ENCODE measurements around the gene TMEM272. TPM values are rescaled to one million over a fixed set of nuclear protein-coding genes. Genes with fewer than 3 reads are reported as not detected.

Gene TMEM272
- total and polyA plus RNA-seq, 2 of the 4 experiments (the other 2 are of a cell fraction) = not detected

GRCh38 chr13:51778392-51778791 lies 66.6 kb downstream of the TMEM272 start:
- H3K27me3 ChIP-seq (ENCODE audit: control insufficient read depth, insufficient read depth, low read length) = peaks cover 9% of the 10 kb centered on the region
- no peak overlapping the region for H4K5ac ChIP-seq (ENCODE audit: low read depth, low read length)
- H3K9ac ChIP-seq (ENCODE audit: low read depth, low read length) = no peak overlapping the region
- no peak overlapping the region for H2AFZ ChIP-seq (replicated peaks; ENCODE audit: low read length, poor library complexity)
- TF ChIP-seq POLR2A (IDR thresholded peaks at IDR 0.05; ENCODE audit: low read depth, low read length) (no peak), CTCF (conservative IDR thresholded peaks at IDR 0.05; ENCODE audit: low read depth, low read length) (no peak), MAZ (IDR thresholded peaks at IDR 0.05; ENCODE audit: borderline replicate concordance, low read depth, low read length) (no peak), CEBPB (IDR thresholded peaks at IDR 0.05; ENCODE audit: low read depth, low read length) (no peak), BHLHE40 (IDR thresholded peaks at IDR 0.05; ENCODE audit: low read depth, low read length) (no peak), FOS (IDR thresholded peaks at IDR 0.05; ENCODE audit: low read depth, low read length) (no peak), MXI1 (IDR thresholded peaks at IDR 0.05; ENCODE audit: borderline replicate concordance, low read depth, low read length) (no peak), MAFK (IDR thresholded peaks at IDR 0.05; ENCODE audit: low read depth, low read length) (no peak), NFE2L2 (IDR thresholded peaks at IDR 0.05; ENCODE audit: low read depth, low read length) (no peak), SMC3 (IDR thresholded peaks at IDR 0.05; ENCODE audit: low read depth, low read length) (no peak)
- H3K36me3 ChIP-seq (ENCODE audit: control insufficient read depth, insufficient read depth, low read length) = no peaks in the 10 kb centered on the region
- DNase-seq (no peak), ATAC-seq (ENCODE audit: low read depth) (no peak)
- no peak overlapping the region for H4K91ac ChIP-seq (ENCODE audit: insufficient read depth, low read depth, low read length)
- ChIA-PET CTCF (no interaction called here), POLR2A (ENCODE audit: unreplicated experiment) (no interaction called here)
- H2BK15ac ChIP-seq (ENCODE audit: low read depth, low read length) = no peak overlapping the region
- H4K8ac ChIP-seq (ENCODE audit: low read depth in 2 of 2, low read length in 2 of 2) = no peak overlapping the region
- H3K56ac ChIP-seq (ENCODE audit: extremely low read depth, insufficient read depth, low read length) = no peak overlapping the region
- no peak overlapping the region for H2AK9ac ChIP-seq (replicated peaks; ENCODE audit: low read depth, low read length, poor library complexity)
- H3K4me3 ChIP-seq (ENCODE audit: insufficient read depth, low read depth, low read length) = no peak overlapping the region
- in situ Hi-C loops (cut with MboI; ENCODE audit: low sequenced_read_pairs) = no loop called here
- H3K18ac ChIP-seq (ENCODE audit: low read depth, low read length) = no peak overlapping the region
- H3K27ac ChIP-seq (ENCODE audit: insufficient read depth, low read length) = no peak overlapping the region
- H3K4me2 ChIP-seq (ENCODE audit: low read depth, low read length) = no peak overlapping the region
- no peaks in the 10 kb centered on the region for H3K4me1 ChIP-seq (ENCODE audit: control insufficient read depth, insufficient read depth, low read length)
- no peaks in the 10 kb centered on the region for H3K79me1 ChIP-seq (ENCODE audit: low read depth in 1 of 2, low read length in 2 of 2)
- no peak overlapping the region for H3K4ac ChIP-seq (ENCODE audit: low read depth, low read length)
- no TSS peak for BruUV-seq (replicated peaks)
- H2BK5ac ChIP-seq (ENCODE audit: low read depth, low read length, poor library complexity, severe bottlenecking) = no peak overlapping the region
- no peak overlapping the region for H2BK120ac ChIP-seq (ENCODE audit: low read depth, low read length)
- dilution Hi-C loops (cut with HindIII; ENCODE audit: low sequenced_read_pairs, unreplicated experiment) = no loop called here
- no CpG with 5 or more reads among the region's 11 CpGs for WGBS, 2 experiments (ENCODE audit: extremely low coverage in 2 of 2, insufficient read length in 1 of 2)
- H4K20me1 ChIP-seq (ENCODE audit: insufficient read depth, low read length) = no peaks in the 10 kb centered on the region
- H2BK20ac ChIP-seq (ENCODE audit: low read depth, low read length) = no peak overlapping the region
- no peaks in the 10 kb centered on the region for H3K9me3 ChIP-seq (ENCODE audit: control insufficient read depth, insufficient read depth, low read length)
- H3K9me1 ChIP-seq (ENCODE audit: insufficient read depth, low read length) = peaks cover 4% of the 10 kb centered on the region; the same call in 1 of the 2 replicates
- no peak overlapping the region for H3K23ac ChIP-seq (ENCODE audit: low read depth, low read length)
- no peak overlapping the region for H2AK5ac ChIP-seq (ENCODE audit: low read depth, low read length)
- intact Hi-C loops (cut with micrococcal nuclease) = no loop called here
- no peak overlapping the region for H3K14ac ChIP-seq (replicated peaks; ENCODE audit: low read depth, low read length)
